Measurements from ENCODE around the gene L3MBTL3. TPM values are rescaled to one million over a fixed set of nuclear protein-coding genes. Genes with fewer than 3 reads are reported as not detected.

The L3MBTL3 gene
- total RNA-seq, 2 donors from 2014 or later: 9.8 to 13.1 TPM

DNA sequence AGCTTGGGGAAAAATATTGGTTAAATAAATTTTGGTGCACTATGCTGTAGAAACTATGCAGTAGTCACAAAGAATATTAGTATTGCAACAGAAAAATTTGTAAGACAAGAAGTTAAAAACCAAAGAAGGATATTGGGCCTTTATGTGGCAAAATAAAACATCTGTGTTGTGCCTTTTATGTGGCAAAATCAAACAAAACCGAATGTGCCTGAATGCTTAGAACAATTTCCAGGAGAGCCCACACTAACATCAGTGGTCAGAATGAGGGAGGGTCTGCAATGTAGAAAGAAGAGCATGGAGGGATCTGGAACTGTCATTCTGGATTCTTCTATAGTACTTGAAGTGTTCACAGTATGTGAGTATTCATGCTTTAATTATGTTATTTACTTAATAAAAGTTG, 75.2 kb downstream of the L3MBTL3 start:
- no peak for DNase-seq
- TF ChIP-seq, protein P1, sequence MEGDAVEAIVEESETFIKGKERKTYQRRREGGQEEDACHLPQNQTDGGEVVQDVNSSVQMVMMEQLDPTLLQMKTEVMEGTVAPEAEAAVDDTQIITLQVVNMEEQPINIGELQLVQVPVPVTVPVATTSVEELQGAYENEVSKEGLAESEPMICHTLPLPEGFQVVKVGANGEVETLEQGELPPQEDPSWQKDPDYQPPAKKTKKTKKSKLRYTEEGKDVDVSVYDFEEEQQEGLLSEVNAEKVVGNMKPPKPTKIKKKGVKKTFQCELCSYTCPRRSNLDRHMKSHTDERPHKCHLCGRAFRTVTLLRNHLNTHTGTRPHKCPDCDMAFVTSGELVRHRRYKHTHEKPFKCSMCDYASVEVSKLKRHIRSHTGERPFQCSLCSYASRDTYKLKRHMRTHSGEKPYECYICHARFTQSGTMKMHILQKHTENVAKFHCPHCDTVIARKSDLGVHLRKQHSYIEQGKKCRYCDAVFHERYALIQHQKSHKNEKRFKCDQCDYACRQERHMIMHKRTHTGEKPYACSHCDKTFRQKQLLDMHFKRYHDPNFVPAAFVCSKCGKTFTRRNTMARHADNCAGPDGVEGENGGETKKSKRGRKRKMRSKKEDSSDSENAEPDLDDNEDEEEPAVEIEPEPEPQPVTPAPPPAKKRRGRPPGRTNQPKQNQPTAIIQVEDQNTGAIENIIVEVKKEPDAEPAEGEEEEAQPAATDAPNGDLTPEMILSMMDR (IDR thresholded peaks at IDR 0.05): no peak
- no peaks in the 10 kb centered on the region for H3K27me3 ChIP-seq
- H3K9me3 ChIP-seq: no peaks in the 10 kb centered on the region
- no peak overlapping the region for H3K27ac ChIP-seq
- intact Hi-C loops (cut with DNase I): no loop called here
- H3K9ac ChIP-seq (ENCODE audit: low read depth in 2 of 2, low read length in 2 of 2): no peak overlapping the region
- no peaks in the 10 kb centered on the region for H3K36me3 ChIP-seq
- no peak overlapping the region for H3K4me3 ChIP-seq
- no peaks in the 10 kb centered on the region for H3K4me1 ChIP-seq

GRCh38 chr6:130098317-130098716, 79.9 kb downstream of the L3MBTL3 start:
- Histone ChIP-seq H3K9ac (ENCODE audit: low read depth in 2 of 2, low read length in 2 of 2) (no peak overlapping the region), H3K4me3 (no peak overlapping the region), H3K27me3 (no peaks in the 10 kb centered on the region), H3K36me3 (no peaks in the 10 kb centered on the region), H3K4me1 (no peaks in the 10 kb centered on the region), H3K27ac (no peak overlapping the region), H3K9me3 (no peaks in the 10 kb centered on the region)
- no peak for DNase-seq
- TF ChIP-seq, protein P1 (IDR thresholded peaks at IDR 0.05): no peak
- intact Hi-C loops (cut with DNase I): no loop called here

DNA sequence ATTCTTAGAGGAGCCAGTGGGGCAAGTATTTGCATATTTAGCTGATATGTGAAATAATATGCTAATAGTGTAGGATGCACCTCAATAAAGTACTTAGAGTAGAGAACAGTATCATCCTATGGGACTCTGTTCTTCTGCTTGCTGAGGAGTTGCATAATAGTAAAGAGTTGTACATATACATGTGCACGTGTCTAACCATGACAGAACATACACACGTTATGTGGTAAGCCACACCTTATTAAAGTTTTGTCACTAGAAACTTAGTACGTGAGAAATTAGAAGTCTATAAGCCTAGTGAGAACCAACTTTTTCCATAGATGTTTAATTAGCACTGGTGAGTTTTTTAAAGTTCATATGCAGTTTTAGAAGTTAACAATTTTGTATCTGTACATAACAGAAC, 80.7 kb downstream of the L3MBTL3 start:
- DNase-seq: no peak
- no peaks in the 10 kb centered on the region for H3K9me3 ChIP-seq
- no peaks in the 10 kb centered on the region for H3K4me1 ChIP-seq
- H3K27ac ChIP-seq: no peak overlapping the region
- H3K4me3 ChIP-seq: no peak overlapping the region
- TF ChIP-seq, protein P1 (IDR thresholded peaks at IDR 0.05): no peak
- H3K36me3 ChIP-seq: no peaks in the 10 kb centered on the region
- intact Hi-C loops (cut with DNase I): no loop called here
- H3K9ac ChIP-seq (ENCODE audit: low read depth in 2 of 2, low read length in 2 of 2): no peak overlapping the region
- H3K27me3 ChIP-seq: no peaks in the 10 kb centered on the region

GRCh38 chr6:130105996-130106704, 87.8 kb downstream of the L3MBTL3 start:
- no peaks in the 10 kb centered on the region for H3K36me3 ChIP-seq
- H3K27me3 ChIP-seq: no peaks in the 10 kb centered on the region
- no peak overlapping the region for H3K4me3 ChIP-seq
- no peaks in the 10 kb centered on the region for H3K9me3 ChIP-seq
- intact Hi-C loops (cut with DNase I): no loop called here
- TF ChIP-seq, protein P1 (IDR thresholded peaks at IDR 0.05): no peak
- no peaks in the 10 kb centered on the region for H3K4me1 ChIP-seq
- no peak overlapping the region for H3K27ac ChIP-seq
- DNase-seq: no peak
- no peak overlapping the region for H3K9ac ChIP-seq (ENCODE audit: low read depth in 2 of 2, low read length in 2 of 2)

GRCh38 chr6:130107710-130108109, 89.3 kb downstream of the L3MBTL3 start:
- H3K36me3 ChIP-seq: no peaks in the 10 kb centered on the region
- no peaks in the 10 kb centered on the region for H3K27me3 ChIP-seq
- H3K27ac ChIP-seq: no peak overlapping the region
- H3K4me1 ChIP-seq: no peaks in the 10 kb centered on the region
- DNase-seq: no peak
- H3K9me3 ChIP-seq: no peaks in the 10 kb centered on the region
- H3K9ac ChIP-seq (ENCODE audit: low read depth in 2 of 2, low read length in 2 of 2): no peak overlapping the region
- no peak overlapping the region for H3K4me3 ChIP-seq
- TF ChIP-seq, protein P1 (IDR thresholded peaks at IDR 0.05): no peak
- intact Hi-C loops (cut with DNase I): no loop called here

Measured in colonic mucosa (tissue), 4 donors.